Activated CD4-positive, alpha-beta T cell treated with anti-CD3 and anti-CD28 coated beads, Interleukin-2, amount 10 ng/mL, durations not matched to agents 7 days and 5 days (primary cell): ENCODE measurements around the gene GABBR2. TPM values are rescaled to one million over a fixed set of nuclear protein-coding genes. Genes with fewer than 3 reads are reported as not detected.

Experiments used
- CTCF ChIA-PET: fragments of 350-600 bp; sonication (Branson Sonifier 250); formaldehyde crosslinking; loops from one replicate; lab custom pipeline; 2021; ENCODE audit warnings: antibody characterized with exemption; lab: Charles Lee
- POLR2A ChIA-PET: fragments of 350-600 bp; sonication (Branson Sonifier 250); formaldehyde crosslinking; loops from one replicate; lab custom pipeline; 2021; ENCODE audit warnings: antibody characterized with exemption; lab: Charles Lee
- DNase-seq: peaks from one replicate; pipeline ENCODE4 v3.0.0-alpha.2; 2020
- H3K27ac Mint-ChIP-seq: one replicate; pipeline ENCODE4 v1.8.0; 2021; ENCODE audit warnings: mild to moderate bottlenecking, moderate library complexity, mixed read lengths
- H3K27me3 Mint-ChIP-seq: one replicate; pipeline ENCODE4 v1.8.0; 2021; ENCODE audit warnings: mixed read lengths
- H3K36me3 Mint-ChIP-seq: one replicate; pipeline ENCODE4 v1.8.0; 2021; ENCODE audit warnings: low read depth, mixed read lengths
- H3K4me1 Mint-ChIP-seq: one replicate; pipeline ENCODE4 v1.8.0; 2021; ENCODE audit warnings: mixed read lengths
- H3K4me3 Mint-ChIP-seq: one replicate; pipeline ENCODE4 v1.8.0; 2021; ENCODE audit warnings: mild to moderate bottlenecking, moderate library complexity, mixed read lengths
- H3K9me3 Mint-ChIP-seq: one replicate; pipeline ENCODE4 v1.8.0; 2021; ENCODE audit warnings: mixed read lengths
- total RNA-seq, 2 experiments: library from RNA; stranded (reverse); gene quantifications; one replicate each; pipeline ENCODE4 v1.2.3, GENCODE V29; 2021

Gene GABBR2
- total RNA-seq, 2 experiments from 2014 or later = not detected

DNA sequence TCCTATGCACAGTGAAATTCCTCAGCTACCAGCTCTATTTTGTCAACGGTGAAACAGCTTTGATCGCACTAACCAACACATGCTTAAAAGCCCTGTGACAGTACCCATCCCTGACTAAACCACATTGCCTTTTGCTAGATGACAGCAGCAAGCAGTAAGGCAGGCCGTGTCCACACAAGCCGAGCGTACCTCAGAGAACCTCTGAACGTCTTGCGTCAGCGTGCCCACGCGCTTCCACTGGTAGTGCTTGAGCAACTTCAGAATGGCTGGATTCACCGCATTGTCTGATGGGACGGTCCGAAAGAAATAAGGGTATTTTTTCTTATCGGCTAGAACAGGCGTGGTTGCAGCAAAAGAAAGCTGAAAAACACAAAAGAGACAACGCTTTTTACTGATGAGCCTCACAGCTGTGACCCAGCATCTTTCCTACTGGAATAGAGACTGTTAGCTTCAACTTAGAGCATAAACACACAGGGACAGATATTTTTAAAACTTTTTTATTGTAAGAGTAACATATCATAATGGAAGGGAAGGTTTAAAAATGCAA lies 167.0 kb downstream of the GABBR2 start:
- H3K4me1 Mint-ChIP-seq = peaks cover 2% of the 10 kb centered on the region
- no peaks in the 10 kb centered on the region for H3K36me3 Mint-ChIP-seq
- no peak overlapping the region for H3K27ac Mint-ChIP-seq
- peaks cover 24% of the 10 kb centered on the region for H3K27me3 Mint-ChIP-seq
- no peak overlapping the region for H3K4me3 Mint-ChIP-seq
- CTCF ChIA-PET = no interaction called here
- no peak for DNase-seq
- POLR2A ChIA-PET = no interaction called here
- H3K9me3 Mint-ChIP-seq = no peaks in the 10 kb centered on the region

DNA sequence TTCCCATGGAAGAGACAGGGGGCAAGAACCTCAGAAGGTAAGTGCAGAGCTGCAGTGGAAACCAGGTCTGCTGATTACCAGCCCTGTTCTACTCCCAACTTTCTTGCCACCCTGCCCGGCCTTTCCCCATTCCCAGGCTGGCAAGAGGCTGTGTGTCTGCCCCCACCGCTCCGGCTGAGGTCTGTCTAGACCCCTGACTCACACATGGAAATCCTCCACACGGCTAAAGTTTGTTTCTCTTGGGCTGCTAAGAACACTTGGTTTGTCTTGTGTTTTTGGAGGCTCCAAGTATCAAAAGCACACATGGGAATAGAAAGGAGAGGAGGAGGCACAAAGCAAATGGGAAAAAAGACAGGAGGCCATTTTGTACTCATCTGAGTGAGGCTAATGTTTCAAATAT lies 168.3 kb downstream of the GABBR2 start:
- CTCF ChIA-PET = interaction anchor here (0.6 kb wide), 1 partner anchor 133 kb away, joined by 3 read pairs; no protein-coding TSS in a partner anchor
- Mint-ChIP-seq H3K4me1 (peaks cover 2% of the 10 kb centered on the region), H3K36me3 (no peaks in the 10 kb centered on the region), H3K9me3 (no peaks in the 10 kb centered on the region), H3K27me3 (peaks cover 21% of the 10 kb centered on the region), H3K4me3 (no peak overlapping the region), H3K27ac (no peak overlapping the region)
- no peak for DNase-seq
- POLR2A ChIA-PET = no interaction called here

DNA sequence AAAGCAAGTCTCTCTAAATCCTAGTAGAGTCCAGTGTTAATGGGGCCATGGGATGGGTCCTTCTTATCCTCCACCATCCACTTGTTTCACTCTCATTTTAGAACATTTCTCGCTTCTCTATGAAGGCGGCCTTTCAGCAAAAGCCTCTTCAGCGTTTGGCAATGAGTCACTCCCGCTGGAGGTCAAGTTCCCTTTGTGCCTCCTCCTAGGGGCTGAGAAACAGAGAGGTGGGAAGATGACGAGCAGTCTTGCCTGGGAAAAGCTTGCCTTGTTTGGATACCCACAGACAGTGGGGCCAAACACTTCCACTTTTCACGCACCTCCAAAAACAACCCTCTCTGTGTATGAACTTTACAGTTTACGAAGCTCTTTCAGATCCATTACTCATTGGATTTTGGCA lies 168.8 kb downstream of the GABBR2 start:
- ChIA-PET POLR2A (no interaction called here), CTCF (interaction anchor here (0.6 kb wide), 1 partner anchor 132 kb away, joined by 3 read pairs; no protein-coding TSS in a partner anchor)
- H3K4me3 Mint-ChIP-seq = no peak overlapping the region
- H3K27me3 Mint-ChIP-seq = peaks cover 21% of the 10 kb centered on the region
- no peak overlapping the region for H3K27ac Mint-ChIP-seq
- H3K36me3 Mint-ChIP-seq = no peaks in the 10 kb centered on the region
- H3K9me3 Mint-ChIP-seq = no peaks in the 10 kb centered on the region
- no peak for DNase-seq
- peaks cover 2% of the 10 kb centered on the region for H3K4me1 Mint-ChIP-seq

DNA sequence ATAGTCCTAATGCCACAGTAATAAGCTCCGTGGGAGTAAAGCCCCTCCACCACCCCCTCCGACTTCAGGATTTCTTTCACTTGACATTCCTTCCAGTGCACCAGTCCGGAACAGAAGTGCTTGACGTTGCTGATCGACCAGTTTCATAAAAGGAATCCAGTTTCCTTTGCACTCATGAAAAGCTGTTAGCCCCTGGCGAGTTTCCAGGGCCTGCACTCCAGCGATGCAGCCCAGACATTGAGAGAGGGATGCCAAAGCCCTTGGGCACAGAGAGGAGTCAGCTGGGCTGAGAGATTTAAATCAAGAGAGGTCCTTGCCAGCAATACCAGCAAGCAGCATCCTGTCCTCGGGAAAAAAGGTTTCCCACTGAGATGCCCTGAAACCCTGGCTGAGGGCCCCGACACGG lies 170.1 kb downstream of the GABBR2 start:
- Mint-ChIP-seq H3K4me1 (peaks cover 2% of the 10 kb centered on the region), H3K9me3 (no peaks in the 10 kb centered on the region), H3K27ac (no peak overlapping the region), H3K27me3 (peaks cover 12% of the 10 kb centered on the region), H3K36me3 (no peaks in the 10 kb centered on the region), H3K4me3 (no peak overlapping the region)
- CTCF ChIA-PET = no interaction called here
- POLR2A ChIA-PET = no interaction called here
- DNase-seq = no peak

DNA sequence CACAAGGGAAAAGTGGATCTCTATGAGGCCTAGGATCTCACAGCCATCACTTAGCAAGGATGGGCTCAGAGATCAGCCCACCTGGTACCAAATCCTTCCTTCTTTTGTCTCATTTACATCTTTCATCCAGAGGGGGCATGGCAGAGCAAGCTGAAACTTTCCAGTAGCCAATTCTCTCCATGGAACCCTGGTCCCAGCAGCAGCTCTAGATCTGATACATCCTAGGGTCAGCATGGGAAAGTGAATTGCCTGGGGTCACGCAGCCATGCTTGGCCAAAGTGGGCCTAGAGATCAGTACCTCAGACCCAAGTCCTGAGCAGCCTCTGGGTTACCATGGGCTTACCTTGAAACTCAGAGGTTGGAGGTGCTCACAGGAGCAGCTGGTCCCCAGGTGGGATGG lies 170.5 kb downstream of the GABBR2 start:
- CTCF ChIA-PET = no interaction called here
- Mint-ChIP-seq H3K27me3 (peaks cover 12% of the 10 kb centered on the region), H3K4me3 (no peak overlapping the region), H3K27ac (no peak overlapping the region), H3K9me3 (no peaks in the 10 kb centered on the region), H3K36me3 (no peaks in the 10 kb centered on the region), H3K4me1 (peaks cover 2% of the 10 kb centered on the region)
- POLR2A ChIA-PET = no interaction called here
- no peak for DNase-seq

DNA sequence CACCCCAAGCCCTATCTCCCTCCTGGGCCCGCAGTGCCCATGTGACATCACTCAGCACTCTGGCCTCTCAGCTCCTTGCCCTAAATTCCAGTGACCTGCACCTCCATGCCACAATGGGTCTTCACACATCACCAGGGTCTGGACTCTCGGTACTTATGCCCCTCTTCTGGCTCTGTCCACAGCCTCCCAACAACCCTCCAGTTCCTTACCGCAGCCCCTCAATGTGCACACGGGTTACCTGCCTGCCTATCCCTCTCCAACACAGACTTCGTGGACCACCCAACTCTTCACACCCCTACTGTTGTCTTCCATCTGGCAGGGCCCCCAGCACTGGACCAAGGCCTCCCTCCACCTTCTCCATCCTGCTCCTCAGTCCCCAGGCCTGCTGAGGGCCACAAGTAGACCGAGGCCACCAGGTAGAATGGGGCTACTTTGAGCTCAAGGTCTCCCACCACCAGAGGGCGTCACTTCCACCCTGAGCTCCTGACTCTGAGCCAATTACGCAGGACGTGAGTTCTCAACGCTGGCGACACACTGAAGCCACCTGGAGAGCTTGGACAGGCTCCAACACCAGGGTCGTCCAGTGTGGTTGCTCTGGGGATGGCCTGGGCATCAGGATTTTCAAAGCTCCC lies 172.1 kb downstream of the GABBR2 start:
- Mint-ChIP-seq H3K27me3 (peaks cover 8% of the 10 kb centered on the region), H3K4me1 (no peaks in the 10 kb centered on the region), H3K4me3 (no peak overlapping the region), H3K36me3 (no peaks in the 10 kb centered on the region), H3K9me3 (no peaks in the 10 kb centered on the region), H3K27ac (no peak overlapping the region)
- peak; percentile 35 for DNase-seq
- ChIA-PET POLR2A (no interaction called here), CTCF (interaction anchor here (1.1 to 1.5 kb wide), 2 partner anchors 16 to 208 kb away, joined by 3 read pairs; no protein-coding TSS in a partner anchor)

DNA sequence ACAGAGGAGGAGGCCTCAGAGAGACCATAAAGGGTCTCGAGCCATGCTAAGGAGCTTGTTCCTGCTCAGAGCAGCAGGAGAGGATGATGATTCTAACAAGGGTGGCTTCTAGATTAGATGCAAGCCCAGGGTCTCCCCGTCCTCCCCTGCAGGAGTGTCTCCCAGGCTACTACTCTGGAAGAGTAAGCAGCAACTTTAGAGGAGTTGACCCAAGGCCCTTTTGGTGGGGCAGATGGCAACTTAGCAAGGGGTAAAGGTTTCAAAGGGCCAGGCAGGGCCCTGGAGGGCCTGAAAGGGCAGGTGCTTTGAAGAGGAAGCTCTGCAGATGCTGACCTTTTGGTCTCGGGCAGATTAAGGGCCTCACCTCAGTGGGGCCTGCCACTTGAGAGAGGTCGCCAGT lies 174.9 kb downstream of the GABBR2 start:
- H3K4me1 Mint-ChIP-seq = no peaks in the 10 kb centered on the region
- POLR2A ChIA-PET = no interaction called here

DNA sequence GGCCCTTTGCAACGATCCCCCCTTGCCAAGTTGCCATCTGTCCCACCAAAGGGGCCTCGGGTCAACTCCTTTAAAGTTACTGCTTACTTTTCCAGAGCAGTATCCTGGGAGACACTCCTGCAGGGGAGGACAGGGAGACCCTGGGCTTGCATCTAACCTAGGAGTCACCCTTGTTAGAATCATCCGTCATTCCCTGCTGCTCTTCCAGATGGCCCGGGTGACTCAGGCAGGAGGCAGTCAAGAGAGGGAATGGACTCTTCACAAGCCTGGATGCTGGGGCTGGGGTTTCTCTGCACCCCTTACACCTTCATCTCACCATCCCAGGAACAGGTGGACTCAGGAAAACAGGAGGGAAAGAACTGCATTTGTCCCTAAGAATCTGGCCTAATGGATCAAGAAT lies 175.6 kb downstream of the GABBR2 start:
- POLR2A ChIA-PET = no interaction called here
- no peak overlapping the region for H3K27ac Mint-ChIP-seq

More for the DNA sequence above, 174.9 kb downstream of the GABBR2 start:
- DNase-seq = no peak
- Mint-ChIP-seq H3K36me3 (no peaks in the 10 kb centered on the region), H3K27me3 (peaks cover 5% of the 10 kb centered on the region), H3K27ac (no peak overlapping the region), H3K4me3 (no peak overlapping the region), H3K9me3 (no peaks in the 10 kb centered on the region)
- CTCF ChIA-PET = no interaction called here

DNA sequence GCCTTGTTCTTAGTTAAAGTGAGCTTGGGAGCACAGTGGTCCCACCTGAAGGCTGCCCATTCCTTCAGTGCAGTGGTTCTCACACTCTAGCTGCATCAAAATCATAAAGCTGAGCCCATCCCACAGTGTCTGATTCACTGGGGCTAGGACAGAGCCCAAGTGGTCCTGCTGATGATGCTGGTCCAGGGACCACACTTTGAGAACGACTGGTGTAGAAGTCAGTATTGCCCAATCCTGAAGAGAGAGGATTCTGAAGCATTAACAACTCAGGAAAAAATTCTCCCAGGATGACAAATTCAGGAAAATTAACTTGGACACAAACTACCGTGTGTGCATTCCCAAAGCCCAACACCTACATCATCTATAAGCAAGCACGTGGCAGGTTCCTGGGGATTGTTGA lies 176.2 kb downstream of the GABBR2 start:
- no peaks in the 10 kb centered on the region for H3K9me3 Mint-ChIP-seq
- no peaks in the 10 kb centered on the region for H3K4me1 Mint-ChIP-seq
- peaks cover 8% of the 10 kb centered on the region for H3K27me3 Mint-ChIP-seq
- ChIA-PET CTCF (no interaction called here), POLR2A (no interaction called here)
- no peak overlapping the region for H3K4me3 Mint-ChIP-seq
- no peak overlapping the region for H3K27ac Mint-ChIP-seq
- no peaks in the 10 kb centered on the region for H3K36me3 Mint-ChIP-seq
- no peak for DNase-seq

More for the DNA sequence above, 175.6 kb downstream of the GABBR2 start:
- Mint-ChIP-seq H3K4me3 (no peak overlapping the region), H3K9me3 (no peaks in the 10 kb centered on the region), H3K27me3 (peaks cover 7% of the 10 kb centered on the region), H3K36me3 (no peaks in the 10 kb centered on the region), H3K4me1 (no peaks in the 10 kb centered on the region)
- CTCF ChIA-PET = no interaction called here
- no peak for DNase-seq

DNA sequence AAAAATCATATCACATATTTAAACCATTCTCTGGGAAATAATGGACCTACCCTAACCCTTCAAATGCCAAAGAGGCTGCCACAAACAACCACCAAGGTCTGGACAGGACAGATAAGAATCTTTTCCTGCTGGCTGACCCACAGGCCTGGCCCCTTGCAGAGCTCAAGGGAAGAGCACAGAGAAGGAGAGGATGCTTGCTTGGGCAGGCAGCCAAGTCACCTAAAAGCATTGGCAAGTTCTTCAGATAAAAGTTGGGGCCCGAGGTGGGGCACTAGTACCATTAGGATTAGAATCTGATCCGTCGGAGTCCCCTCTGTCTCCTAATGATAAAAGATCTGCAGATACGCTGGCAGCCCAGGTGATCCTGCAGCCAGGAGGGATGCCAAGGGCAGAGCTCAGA lies 176.6 kb downstream of the GABBR2 start:
- peaks cover 12% of the 10 kb centered on the region for H3K27me3 Mint-ChIP-seq
- no peaks in the 10 kb centered on the region for H3K9me3 Mint-ChIP-seq
- POLR2A ChIA-PET = no interaction called here

DNA sequence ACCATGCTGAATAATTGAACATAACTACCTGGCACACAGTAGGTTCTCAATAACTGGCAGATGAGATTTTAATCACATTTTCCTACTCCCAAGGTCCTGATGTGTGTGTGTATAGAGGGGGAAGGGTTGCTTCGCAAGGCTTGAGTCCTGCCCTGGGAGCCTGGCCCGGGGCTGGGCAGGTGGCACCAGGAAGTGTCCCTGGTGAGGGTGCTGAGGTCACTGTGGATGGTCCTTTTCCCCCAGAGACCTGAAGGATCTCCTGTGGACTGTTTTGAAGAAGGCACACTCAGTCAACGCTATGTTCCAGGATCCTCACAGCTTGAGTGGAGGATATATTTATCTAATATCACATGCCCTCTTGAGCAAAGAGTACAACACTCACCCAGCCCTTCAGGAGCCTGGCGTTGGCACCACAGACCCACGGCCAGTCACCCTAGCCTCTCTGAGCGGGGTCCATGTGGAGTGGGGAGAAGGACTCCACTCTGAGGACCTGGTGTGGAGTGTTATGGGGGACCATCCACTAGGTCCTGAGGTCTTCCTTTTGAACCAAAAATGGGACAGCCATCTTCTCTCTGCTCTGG lies 177.8 kb downstream of the GABBR2 start:
- Mint-ChIP-seq H3K9me3 (no peaks in the 10 kb centered on the region), H3K36me3 (no peaks in the 10 kb centered on the region), H3K27ac (no peak overlapping the region), H3K27me3 (peaks cover 22% of the 10 kb centered on the region), H3K4me1 (no peaks in the 10 kb centered on the region), H3K4me3 (no peak overlapping the region)
- ChIA-PET POLR2A (no interaction called here), CTCF (no interaction called here)
- DNase-seq = no peak

More for the DNA sequence above, 176.6 kb downstream of the GABBR2 start:
- no peak for DNase-seq
- Mint-ChIP-seq H3K27ac (no peak overlapping the region), H3K4me3 (no peak overlapping the region), H3K4me1 (no peaks in the 10 kb centered on the region), H3K36me3 (no peaks in the 10 kb centered on the region)
- CTCF ChIA-PET = no interaction called here

DNA sequence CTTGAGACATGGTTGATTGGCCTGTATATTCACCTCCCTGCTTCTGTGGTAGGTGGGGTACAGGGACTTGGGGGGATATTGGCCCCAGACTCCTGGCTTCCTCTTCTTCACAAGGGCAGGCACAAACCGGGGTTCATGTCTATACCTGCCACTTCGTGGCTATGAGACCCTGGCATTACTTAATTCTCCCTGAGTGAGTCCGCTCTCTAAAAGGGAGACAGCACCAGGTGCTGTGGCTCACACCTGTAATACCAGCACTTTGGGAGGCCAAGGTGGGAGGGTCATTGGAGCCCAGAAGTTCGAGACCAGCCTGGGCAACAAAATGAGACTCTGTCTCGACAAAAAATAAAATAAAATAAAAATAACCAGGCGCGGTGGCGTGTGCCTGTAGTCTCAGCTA lies 178.5 kb downstream of the GABBR2 start:
- H3K36me3 Mint-ChIP-seq = no peaks in the 10 kb centered on the region
- POLR2A ChIA-PET = no interaction called here
- no peak overlapping the region for H3K4me3 Mint-ChIP-seq
- peaks cover 25% of the 10 kb centered on the region for H3K27me3 Mint-ChIP-seq
- CTCF ChIA-PET = no interaction called here
- H3K9me3 Mint-ChIP-seq = no peaks in the 10 kb centered on the region
- H3K27ac Mint-ChIP-seq = no peak overlapping the region
- no peaks in the 10 kb centered on the region for H3K4me1 Mint-ChIP-seq
- DNase-seq = no peak

DNA sequence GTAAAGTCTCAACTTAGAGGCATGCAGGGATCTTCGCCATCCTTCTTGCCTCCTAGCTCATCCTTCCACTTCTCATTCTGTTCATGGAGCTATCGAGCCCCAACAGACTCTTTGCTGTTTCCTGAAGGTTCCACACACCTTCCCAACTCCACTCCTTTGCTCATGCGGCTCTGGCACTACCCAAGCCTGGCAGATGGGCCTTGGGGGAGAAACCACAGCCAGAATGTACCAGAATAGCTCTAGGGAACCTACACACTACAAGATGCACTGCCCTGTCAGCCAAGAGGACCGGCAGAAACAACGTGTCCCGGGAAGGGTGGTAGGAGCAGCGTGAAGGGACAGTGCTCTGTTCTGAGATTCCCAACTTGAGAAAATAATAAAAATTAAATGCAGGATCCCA lies 178.9 kb downstream of the GABBR2 start:
- POLR2A ChIA-PET = no interaction called here
- Mint-ChIP-seq H3K36me3 (no peaks in the 10 kb centered on the region), H3K9me3 (no peaks in the 10 kb centered on the region), H3K4me1 (no peaks in the 10 kb centered on the region), H3K4me3 (no peak overlapping the region), H3K27me3 (peaks cover 29% of the 10 kb centered on the region), H3K27ac (no peak overlapping the region)
- DNase-seq = no peak
- CTCF ChIA-PET = no interaction called here
